ENCODE measurements around the gene SNAP23.

GRCh38 chr15:42471002-42471401 lies 24.4 kb upstream of the SNAP23 start:
- TF ChIP-seq CTCF (IDR thresholded peaks at IDR 0.05 in 8 of 11, conservative IDR thresholded peaks at IDR 0.05 in 3 of 11) (no peak), POLR2A (IDR thresholded peaks at IDR 0.05) (no peak)
